HepG2 (cell line): ENCODE results near the gene SPHK1. TPM values are rescaled to one million over a fixed set of nuclear protein-coding genes. Genes with fewer than 3 reads are reported as not detected.
A peak's percentile ranks its signal among the peaks of the same experiment; 100 is the strongest.

Experiments used
- CCAR2 ChIP-seq: fragments of 200-400 bp; formaldehyde crosslinking; optimal IDR thresholded peaks from 2 replicates; pipeline ENCODE3; 2018; ENCODE audit warnings: low read depth, mild to moderate bottlenecking, low read length, moderate library complexity
- DPF2 ChIP-seq: sonication (generic); formaldehyde crosslinking; IDR thresholded peaks from 2 replicates; pipeline ENCODE4 v1.4.0; 2020; ENCODE audit warnings: mild to moderate bottlenecking, low read depth, missing genetic modification reagents, borderline replicate concordance
- GATAD1 ChIP-seq: IDR thresholded peaks from 2 replicates; pipeline ENCODE4 v1.6.1; 2016; ENCODE audit warnings: missing genetic modification reagents, missing compliant biosample characterization
- HDAC2 ChIP-seq: sonication (generic); formaldehyde crosslinking; IDR thresholded peaks from 2 replicates; pipeline ENCODE4 v1.4.0; 2020; ENCODE audit warnings: missing genetic modification reagents
- HNF4G ChIP-seq, 2 experiments: sonication (generic) in 1 of 2; formaldehyde crosslinking in 1 of 2; IDR thresholded peaks; 2 replicates each; pipeline versions ENCODE4 v1.4.0 to v1.6.1; 2011 to 2020; ENCODE audit warnings: borderline replicate concordance in 2 of 2, low read depth in 2 of 2, mild to moderate bottlenecking in 2 of 2, low read length in 1 of 2, missing genetic modification reagents in 1 of 2, moderate library complexity in 1 of 2
- HNRNPH1 ChIP-seq: fragments of 200-400 bp; formaldehyde crosslinking; optimal IDR thresholded peaks from 2 replicates; pipeline ENCODE3; 2017; ENCODE audit warnings: mild to moderate bottlenecking, low read depth, low read length
- MTF2 ChIP-seq: sonication (generic); formaldehyde crosslinking; IDR thresholded peaks from 2 replicates; pipeline ENCODE4 v1.5.0; 2020; ENCODE audit warnings: missing genetic modification reagents, borderline replicate concordance
- MXI1 ChIP-seq: IDR thresholded peaks from 3 replicates; pipeline ENCODE4 v1.6.1; 2012; ENCODE audit warnings: low read depth, low read length, inconsistent platforms, borderline replicate concordance
- MZF1 ChIP-seq: sonication (generic); formaldehyde crosslinking; IDR thresholded peaks from 2 replicates; pipeline ENCODE4 v1.8.1; 2023; ENCODE audit warnings: mild to moderate bottlenecking, missing genetic modification reagents, borderline replicate concordance
- PAX8 ChIP-seq: sonication (generic); formaldehyde crosslinking; IDR thresholded peaks from 2 replicates; pipeline ENCODE4 v1.8.0; 2022; ENCODE audit warnings: mild to moderate bottlenecking, missing genetic modification reagents, borderline replicate concordance
- PPARG ChIP-seq: conservative IDR thresholded peaks from 2 replicates; pipeline ENCODE4 v1.6.1; 2016; ENCODE audit warnings: missing biosample characterization, missing genetic modification reagents
- RAD21 ChIP-seq: fragments of 450-650 bp; formaldehyde crosslinking; IDR thresholded peaks from 2 replicates; pipeline ENCODE4 v1.5.0; 2020; ENCODE audit warnings: mild to moderate bottlenecking
- SAP130 ChIP-seq: IDR thresholded peaks from 2 replicates; pipeline ENCODE4 v1.6.1; 2016; ENCODE audit warnings: low read depth
- SMARCC2 ChIP-seq: fragments of 450-650 bp; IDR thresholded peaks from 2 replicates; pipeline ENCODE4 v1.6.1; 2017; ENCODE audit warnings: antibody characterized with exemption, mild to moderate bottlenecking
- TCF7L2 ChIP-seq: IDR thresholded peaks from 2 replicates; pipeline ENCODE4 v1.6.1; 2011; ENCODE audit warnings: mild to moderate bottlenecking, low read depth, low read length, moderate library complexity
- ZBTB1 ChIP-seq: sonication (generic); formaldehyde crosslinking; IDR thresholded peaks from 2 replicates; pipeline ENCODE4 v1.4.0; 2020; ENCODE audit warnings: missing genetic modification reagents, borderline replicate concordance
- ZFYVE20 ChIP-seq: sonication (generic); formaldehyde crosslinking; IDR thresholded peaks from 2 replicates; pipeline ENCODE4 v1.8.0; 2023; ENCODE audit warnings: low read depth, mild to moderate bottlenecking, moderate library complexity, missing genetic modification reagents, borderline replicate concordance
- ZNF335 ChIP-seq: sonication (generic); formaldehyde crosslinking; IDR thresholded peaks from 2 replicates; pipeline ENCODE4 v1.4.0; 2020; ENCODE audit warnings: missing genetic modification reagents
- ZNF660 ChIP-seq: sonication (generic); formaldehyde crosslinking; IDR thresholded peaks from 2 replicates; pipeline ENCODE4 v1.5.1; 2020; ENCODE audit warnings: mild to moderate bottlenecking, low read depth, missing genetic modification reagents, borderline replicate concordance
- ZNF703 ChIP-seq: sonication (generic); formaldehyde crosslinking; IDR thresholded peaks from 2 replicates; pipeline ENCODE4 v1.5.1; 2020; ENCODE audit warnings: missing genetic modification reagents, mild to moderate bottlenecking, moderate library complexity, borderline replicate concordance
- ZNF773 ChIP-seq: sonication (generic); formaldehyde crosslinking; IDR thresholded peaks from 2 replicates; pipeline ENCODE4 v1.4.0; 2020; ENCODE audit warnings: missing genetic modification reagents, borderline replicate concordance
- polyA plus RNA-seq, 8 experiments: library from polyadenylated mRNA; depleted of rRNA in 3 of 8; stranded (reverse) in 7 of 8; unstranded in 1 of 8; fragments of >200 nt; fragmentation: Illumina TruSeq in 4 of 8; extraction: Trizol in 4 of 8; gene quantifications; 2 replicates each; pipeline versions ENCODE4 v1.2.1 to v1.2.3, GENCODE V29; 2011 to 2016; ENCODE audit warnings: low read depth in 4 of 8, missing spikeins in 1 of 8, mixed read lengths in 1 of 8; ENCODE audit not compliant: insufficient read depth in 1 of 8
- total RNA-seq, 5 experiments: library from RNA; depleted of rRNA; stranded (reverse); fragments of >200 nt; fragmentation: Illumina TruSeq; extraction: Trizol; gene quantifications; 2 replicates each; pipeline ENCODE4 v1.2.3, GENCODE V29; 2016; ENCODE audit warnings: low read depth in 1 of 5
- TF ChIP-seq, protein P1 (sequence below): sonication (generic); formaldehyde crosslinking; IDR thresholded peaks from 2 replicates; pipeline ENCODE4 v1.5.1; 2020; ENCODE audit warnings: missing genetic modification reagents, mild to moderate bottlenecking, borderline replicate concordance
- TF ChIP-seq, protein P2 (sequence below): sonication (generic); formaldehyde crosslinking; IDR thresholded peaks from 2 replicates; pipeline ENCODE4 v1.5.1; 2020; ENCODE audit warnings: mild to moderate bottlenecking, missing genetic modification reagents, moderate library complexity
- TF ChIP-seq, protein P3 (sequence below): sonication (generic); formaldehyde crosslinking; IDR thresholded peaks from 2 replicates; pipeline ENCODE4 v1.4.0; 2020; ENCODE audit warnings: mild to moderate bottlenecking, low read depth, missing genetic modification reagents

SPHK1 gene
- total and polyA plus RNA-seq, 2 of the 13 experiments (the other 11 are each of a cell fraction or from before 2014, with no cell fraction given), result 129 to 160 TPM

DNA sequence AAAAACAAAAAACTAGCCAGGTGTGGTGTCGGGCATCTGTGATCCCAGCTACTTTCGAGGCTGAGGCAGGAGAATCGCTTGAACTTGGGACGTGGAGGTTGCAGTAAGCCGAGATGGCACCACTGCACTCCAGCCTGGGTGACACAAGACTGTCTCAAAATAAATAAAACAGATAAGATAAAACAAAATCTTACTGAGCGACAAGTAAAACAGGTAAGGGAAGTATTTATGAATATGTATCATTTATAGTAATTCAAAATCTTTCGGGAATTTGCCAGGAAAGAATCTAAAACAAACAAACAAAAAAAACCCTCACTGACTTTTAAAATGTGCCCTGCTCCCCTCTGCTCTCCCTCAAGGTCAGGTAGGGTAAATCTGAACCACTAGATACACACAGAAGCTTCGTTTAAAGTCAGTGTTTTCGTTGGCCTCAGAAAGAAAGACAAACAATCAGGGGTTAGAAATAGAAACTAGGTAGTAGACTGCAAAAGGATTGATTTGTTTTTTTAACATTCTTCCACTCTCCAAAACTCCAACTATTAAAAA, 32.8 kb upstream of the SPHK1 start (continued):
- no peak for TF ChIP-seq HNRNPH1
- no peak for TF ChIP-seq CCAR2
- peak; percentile 92 for TF ChIP-seq SAP130 (CRISPR knock-in tag)
- TF ChIP-seq PAX8 (CRISPR knock-in tag), result no peak
- TF ChIP-seq ZNF773 (CRISPR knock-in tag), result no peak
- TF ChIP-seq MZF1 (CRISPR knock-in tag), result 0 out of 2 replicates have a peak, but pooled peaks have one; percentile 47
- no peak for TF ChIP-seq ZNF703 (CRISPR knock-in tag)
- no peak for TF ChIP-seq ZBTB1 (CRISPR knock-in tag)
- TF ChIP-seq HDAC2 (CRISPR knock-in tag), result peak; percentile 77
- peak; percentile 23; the same call in 1 of the 2 replicates for TF ChIP-seq ZNF335
- TF ChIP-seq ZNF660, result no peak
- peak; percentile 39; the same call in 1 of the 2 replicates for TF ChIP-seq DPF2 (CRISPR knock-in tag)
- TF ChIP-seq TCF7L2, result no peak
- TF ChIP-seq PPARG (CRISPR knock-in tag), result peak; percentile 67; the same call in 1 of the 2 replicates
- peak; percentile 21; the same call in 1 of the 2 replicates for TF ChIP-seq HNF4G (IDR thresholded peaks at IDR 0.05; ENCODE audit: borderline replicate concordance, low read depth, low read length)
- no peak for TF ChIP-seq HNF4G (CRISPR knock-in tag; IDR thresholded peaks at IDR 0.05; ENCODE audit: borderline replicate concordance, low read depth)
- TF ChIP-seq SMARCC2, result no peak
- no peak; the same call in 1 of the 2 replicates for TF ChIP-seq GATAD1 (CRISPR knock-in tag)
- TF ChIP-seq, protein P1, sequence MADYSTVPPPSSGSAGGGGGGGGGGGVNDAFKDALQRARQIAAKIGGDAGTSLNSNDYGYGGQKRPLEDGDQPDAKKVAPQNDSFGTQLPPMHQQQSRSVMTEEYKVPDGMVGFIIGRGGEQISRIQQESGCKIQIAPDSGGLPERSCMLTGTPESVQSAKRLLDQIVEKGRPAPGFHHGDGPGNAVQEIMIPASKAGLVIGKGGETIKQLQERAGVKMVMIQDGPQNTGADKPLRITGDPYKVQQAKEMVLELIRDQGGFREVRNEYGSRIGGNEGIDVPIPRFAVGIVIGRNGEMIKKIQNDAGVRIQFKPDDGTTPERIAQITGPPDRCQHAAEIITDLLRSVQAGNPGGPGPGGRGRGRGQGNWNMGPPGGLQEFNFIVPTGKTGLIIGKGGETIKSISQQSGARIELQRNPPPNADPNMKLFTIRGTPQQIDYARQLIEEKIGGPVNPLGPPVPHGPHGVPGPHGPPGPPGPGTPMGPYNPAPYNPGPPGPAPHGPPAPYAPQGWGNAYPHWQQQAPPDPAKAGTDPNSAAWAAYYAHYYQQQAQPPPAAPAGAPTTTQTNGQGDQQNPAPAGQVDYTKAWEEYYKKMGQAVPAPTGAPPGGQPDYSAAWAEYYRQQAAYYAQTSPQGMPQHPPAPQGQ (CRISPR knock-in tag), result no peak
- TF ChIP-seq, protein P2, sequence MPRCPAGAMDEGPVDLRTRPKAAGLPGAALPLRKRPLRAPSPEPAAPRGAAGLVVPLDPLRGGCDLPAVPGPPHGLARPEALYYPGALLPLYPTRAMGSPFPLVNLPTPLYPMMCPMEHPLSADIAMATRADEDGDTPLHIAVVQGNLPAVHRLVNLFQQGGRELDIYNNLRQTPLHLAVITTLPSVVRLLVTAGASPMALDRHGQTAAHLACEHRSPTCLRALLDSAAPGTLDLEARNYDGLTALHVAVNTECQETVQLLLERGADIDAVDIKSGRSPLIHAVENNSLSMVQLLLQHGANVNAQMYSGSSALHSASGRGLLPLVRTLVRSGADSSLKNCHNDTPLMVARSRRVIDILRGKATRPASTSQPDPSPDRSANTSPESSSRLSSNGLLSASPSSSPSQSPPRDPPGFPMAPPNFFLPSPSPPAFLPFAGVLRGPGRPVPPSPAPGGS (CRISPR knock-in tag), result no peak
- TF ChIP-seq ZFYVE20 (CRISPR knock-in tag), result no peak
- TF ChIP-seq, protein P3, sequence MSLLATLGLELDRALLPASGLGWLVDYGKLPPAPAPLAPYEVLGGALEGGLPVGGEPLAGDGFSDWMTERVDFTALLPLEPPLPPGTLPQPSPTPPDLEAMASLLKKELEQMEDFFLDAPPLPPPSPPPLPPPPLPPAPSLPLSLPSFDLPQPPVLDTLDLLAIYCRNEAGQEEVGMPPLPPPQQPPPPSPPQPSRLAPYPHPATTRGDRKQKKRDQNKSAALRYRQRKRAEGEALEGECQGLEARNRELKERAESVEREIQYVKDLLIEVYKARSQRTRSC (CRISPR knock-in tag), result 0 out of 2 replicates have a peak, but pooled peaks have one; percentile 24
- no peak for TF ChIP-seq MXI1
- TF ChIP-seq RAD21, result no peak
- no peak for TF ChIP-seq MTF2
